NCI-H2081 treated with DMSO at 0.1 percent for 48 hours (cell line): ENCODE data around the gene NCAN.
A peak's percentile ranks its signal among the peaks of the same experiment; 100 is the strongest.
"Not testable (repeated sequence)": the region's sequence is repeated elsewhere in the genome, so short reads cannot be mapped to it uniquely, and the experiment has no call there.

ENCODE experiments used
- DNase-seq: peaks from one replicate; lab custom pipeline; 2025; lab: John Stamatoyannopoulos, UW

NCAN gene

DNA sequence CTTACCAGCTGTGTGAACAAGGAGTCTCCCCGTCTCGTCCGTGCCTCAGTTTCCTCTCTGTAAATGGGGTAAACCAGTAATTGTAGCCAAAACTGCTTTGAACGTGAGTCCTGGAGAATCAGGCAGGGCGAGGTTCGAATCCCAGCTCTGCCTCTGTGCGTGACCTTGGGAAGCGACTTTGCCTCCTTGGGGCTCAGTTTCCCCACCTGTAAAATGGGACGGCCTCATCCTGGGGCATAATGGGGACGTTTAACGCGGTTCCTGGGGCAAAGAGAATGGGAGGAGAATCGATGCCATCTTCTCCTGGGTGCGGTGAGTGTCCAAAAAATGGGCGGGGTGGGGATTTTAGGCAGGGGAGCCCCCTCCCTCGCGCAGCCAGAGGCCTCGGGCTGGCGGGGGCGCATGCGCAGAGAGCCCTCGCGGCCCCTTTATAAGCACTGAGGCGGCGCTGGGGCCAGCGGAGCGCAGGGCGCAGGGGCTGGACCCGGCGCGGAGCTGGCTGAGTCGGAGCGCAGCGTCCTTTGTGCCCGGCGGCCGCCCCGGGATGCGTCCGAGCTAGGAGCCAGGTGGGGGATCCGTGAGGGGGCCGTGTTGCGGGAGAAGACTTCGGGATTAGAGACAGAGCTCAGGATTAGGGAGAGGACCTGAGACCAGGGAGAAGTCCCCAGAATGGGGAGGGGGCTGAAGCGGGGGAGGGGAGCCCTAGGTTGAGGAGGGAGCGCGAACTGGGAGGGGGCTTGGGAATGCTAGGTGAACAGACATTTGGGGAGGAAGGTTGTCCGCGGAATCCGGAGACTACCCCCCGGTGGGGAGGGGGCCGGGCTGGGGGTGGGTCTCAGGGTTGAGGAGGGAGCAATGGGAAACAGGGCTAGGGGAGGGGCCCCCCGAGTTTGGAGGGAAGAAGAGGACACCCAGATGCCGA is at the start of gene NCAN:
TSS of gene NCAN (plus strand) at position 460 of the 922 bp plus-strand sequence. CDS start 4,996 bp downstream, outside the sequence.
- DNase-seq: no peak

- no peak for DNase-seq
Measured at GRCh38 chr19:19162495-19162894, 49.3 kb upstream of the NCAN start.

GRCh38 chr19:19165396-19165795 is 46.4 kb upstream of the NCAN start:
- DNase-seq: no peak

DNA sequence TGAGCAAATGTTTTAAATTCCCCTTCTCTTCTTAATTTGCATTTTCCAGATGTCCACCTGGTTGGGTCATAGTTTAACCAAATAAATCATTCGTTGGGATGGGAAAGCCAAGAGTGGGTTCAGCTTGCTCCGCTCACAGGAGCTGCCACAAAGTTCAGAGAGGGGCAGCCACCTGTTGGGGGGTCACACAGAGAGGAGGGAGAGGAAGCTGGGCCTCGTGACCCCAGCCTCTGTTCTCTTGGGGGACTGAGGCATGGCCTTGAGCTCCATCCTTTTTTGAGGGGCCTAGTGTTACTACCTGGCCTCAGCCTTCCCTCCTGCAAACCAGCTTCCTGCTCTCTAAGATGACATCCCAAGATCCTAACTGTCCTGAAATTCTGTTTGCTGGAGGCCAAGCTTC is 44.1 kb upstream of the NCAN start:
- no peak for DNase-seq

DNA sequence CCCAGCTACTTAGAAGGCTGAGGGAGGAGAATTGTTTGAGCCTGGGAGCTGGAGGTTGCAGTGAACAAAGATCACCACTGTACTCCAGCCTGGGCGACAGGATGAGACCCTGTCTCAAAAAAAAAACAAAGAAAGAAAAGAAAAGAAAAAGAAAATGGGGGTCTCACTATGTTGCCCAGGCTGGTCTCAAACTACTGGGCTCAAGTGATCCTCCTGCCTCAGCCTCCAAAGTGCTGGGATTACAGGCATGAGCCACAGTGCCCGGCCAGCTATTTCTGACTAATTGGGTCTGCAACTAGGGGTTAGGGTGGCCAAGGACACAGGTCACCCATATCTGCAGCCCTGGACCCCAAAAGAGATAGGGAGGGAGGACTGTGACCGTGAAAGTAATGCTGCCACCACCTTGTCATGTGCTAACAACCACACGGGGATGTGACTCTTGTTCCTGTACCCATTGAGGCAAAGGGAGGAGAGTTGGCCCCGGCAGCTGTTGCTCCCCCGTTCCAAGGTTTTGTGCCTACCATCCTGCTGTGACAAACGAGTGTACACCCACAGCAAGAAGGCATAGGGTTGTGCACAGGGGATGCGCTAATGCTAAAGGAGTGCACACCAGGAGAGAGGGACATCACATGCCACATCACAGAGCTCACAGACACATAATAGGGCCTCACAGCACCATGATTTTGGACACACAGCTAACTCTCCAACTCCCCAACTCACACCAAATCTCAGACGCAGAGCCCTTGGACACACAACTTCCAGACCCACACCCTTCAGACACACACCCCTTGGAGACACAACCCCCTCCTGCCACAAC is 42.3 kb upstream of the NCAN start:
- DNase-seq: no peak

DNA sequence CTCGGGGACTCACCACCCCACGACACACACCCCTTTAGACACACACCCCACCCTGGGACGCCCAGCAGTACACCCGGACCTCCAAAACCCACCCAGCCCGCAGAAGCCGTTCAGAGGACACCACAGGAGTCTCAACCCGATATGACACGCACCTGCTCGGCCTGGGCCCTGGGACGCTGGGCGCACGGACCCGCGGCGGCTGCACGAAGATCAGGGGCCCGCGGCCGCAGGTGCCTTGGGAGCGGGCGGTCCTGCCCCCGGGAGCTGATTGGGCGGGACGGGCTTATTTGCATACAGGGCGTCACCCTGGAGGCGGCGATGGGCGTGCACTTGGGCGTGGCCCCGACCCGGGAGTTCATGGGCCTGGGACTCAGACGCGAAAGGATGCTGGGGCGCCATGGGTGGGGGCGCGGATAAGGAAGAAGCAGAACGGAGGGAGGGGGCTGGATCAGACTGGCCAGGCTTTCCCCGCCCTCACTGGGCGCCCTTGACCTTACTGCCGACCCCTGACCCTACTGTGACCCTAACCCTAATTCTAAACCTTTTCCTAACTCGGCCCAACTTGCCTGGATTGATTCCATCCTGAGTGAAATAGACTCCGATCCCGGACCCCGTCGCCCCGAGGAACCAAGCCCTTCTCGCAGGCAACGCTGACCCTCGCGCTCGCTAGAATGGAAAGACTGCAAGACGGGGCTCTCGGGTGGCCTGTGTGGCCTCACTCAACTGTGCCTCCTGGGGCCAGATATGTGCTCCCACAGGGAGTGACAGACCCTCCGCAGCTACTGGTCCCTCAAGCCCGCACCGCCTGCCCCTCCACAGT is 41.5 kb upstream of the NCAN start, which contains the start of gene MEF2B:
TSS of gene MEF2B (minus strand) at position 211 of the 820 bp plus-strand sequence. CDS start 19,528 bp downstream, outside the sequence.
- DNase-seq: no peak

DNA sequence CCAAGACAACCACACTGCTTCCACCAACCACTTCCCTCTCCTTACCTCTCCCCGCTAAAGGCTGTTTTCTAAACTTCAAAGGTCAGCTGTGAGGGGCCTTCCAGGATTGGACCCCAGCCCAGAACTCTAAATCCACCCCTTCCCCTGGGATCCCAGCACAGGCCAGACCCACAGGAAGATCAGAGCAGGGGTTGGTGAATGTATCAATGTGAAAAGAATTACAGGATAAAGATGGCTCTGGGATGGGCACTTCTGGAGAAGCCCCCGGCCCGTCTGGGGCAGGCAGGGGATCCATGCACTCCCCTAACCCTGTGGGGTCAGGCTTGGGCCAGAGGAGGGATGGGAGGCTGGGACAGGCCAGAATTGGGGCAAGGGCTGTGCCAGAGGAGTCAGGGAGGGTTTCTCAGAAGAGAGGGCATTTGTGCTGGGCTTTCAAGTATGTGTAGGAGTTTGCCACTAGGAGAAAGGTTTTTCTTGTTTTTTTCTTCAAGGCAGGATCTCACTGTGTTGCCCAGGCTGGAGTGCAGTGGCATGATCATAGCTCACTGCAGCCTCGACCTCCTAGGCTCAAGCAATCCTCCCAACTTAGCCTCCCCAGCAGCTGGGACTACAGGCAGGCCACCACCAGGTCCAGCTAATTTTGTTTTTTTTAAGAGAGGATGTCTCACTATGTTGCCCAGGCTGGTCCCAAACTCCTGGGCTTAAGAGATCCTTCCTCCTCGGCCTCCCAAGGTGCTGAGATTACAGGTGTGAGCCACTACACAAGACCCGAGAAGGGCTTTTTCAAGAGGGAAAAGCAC is 40.7 kb upstream of the NCAN start:
- no peak for DNase-seq

GRCh38 chr19:19171821-19172532 is 39.8 kb upstream of the NCAN start:
- no peak for DNase-seq

GRCh38 chr19:19173243-19173642 is 38.5 kb upstream of the NCAN start:
- DNase-seq: not testable (repeated sequence)

GRCh38 chr19:19176950-19177349 is 34.8 kb upstream of the NCAN start:
- DNase-seq: no peak

DNA sequence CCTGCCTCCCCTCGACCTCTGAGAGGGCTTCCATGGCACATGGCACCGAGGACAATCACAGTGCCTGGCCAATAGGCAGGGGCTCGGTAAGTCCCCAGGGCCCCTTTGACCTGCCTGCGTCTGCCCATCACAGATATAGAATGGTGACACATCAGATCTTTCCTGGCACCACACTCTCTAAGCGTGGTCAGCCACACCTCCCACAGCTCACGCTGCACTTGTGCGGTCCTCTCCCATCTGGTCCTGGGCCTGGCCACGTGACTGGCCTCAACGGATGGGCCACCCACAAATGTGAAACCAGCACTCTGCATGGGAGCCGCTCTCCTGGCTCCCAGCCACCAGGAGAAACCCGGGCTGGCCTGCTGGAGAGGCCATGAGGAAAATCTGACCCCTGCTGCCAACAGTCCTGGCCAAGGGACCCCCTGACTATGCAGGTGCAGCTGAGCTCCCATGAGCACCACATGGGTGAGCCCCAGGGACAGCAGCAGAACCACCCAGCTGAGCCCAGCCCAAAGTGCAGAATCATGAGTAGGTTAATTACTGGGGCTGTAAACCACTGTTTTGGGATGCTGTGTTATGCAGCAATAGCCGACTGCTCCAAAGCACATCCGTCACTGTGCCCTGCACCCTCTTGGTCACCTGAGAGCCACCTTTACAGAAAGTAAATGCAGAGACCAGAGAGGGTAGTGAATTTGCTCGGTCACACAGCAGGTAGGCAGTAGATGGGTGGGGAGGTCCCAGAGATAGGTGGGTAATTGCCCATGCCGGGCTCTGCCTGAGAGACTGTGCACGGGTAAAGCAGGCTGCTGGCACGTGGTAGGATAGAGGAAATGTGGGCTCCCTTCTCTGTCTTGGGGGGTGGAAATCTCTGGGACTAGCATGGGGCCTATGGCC is 32.0 kb upstream of the NCAN start:
- DNase-seq: no peak

DNA sequence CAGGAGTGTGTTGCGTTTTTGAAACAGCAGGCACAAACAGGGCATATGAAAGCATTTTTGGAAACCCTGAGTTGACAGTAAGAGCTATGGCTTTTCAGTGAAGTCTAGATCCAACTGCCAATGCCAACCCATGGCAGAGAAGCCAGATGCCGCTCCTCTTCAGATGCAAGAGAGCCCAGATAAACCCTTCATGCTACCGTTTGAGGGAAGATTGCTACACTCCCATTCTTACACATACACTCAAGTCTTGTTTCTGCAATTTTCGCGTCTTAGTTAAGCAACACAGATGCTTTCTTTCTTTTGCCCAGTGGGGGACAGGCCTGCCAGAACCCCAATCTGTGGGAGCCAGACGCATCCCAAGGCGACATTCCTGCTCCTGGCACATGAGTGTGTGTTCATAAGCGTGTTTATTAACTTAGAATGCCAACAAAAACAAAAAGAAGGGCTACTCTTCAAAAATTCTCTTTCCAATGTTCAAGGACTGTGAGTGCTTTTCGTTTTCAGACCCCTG is 30.2 kb upstream of the NCAN start:
- no peak for DNase-seq

DNA sequence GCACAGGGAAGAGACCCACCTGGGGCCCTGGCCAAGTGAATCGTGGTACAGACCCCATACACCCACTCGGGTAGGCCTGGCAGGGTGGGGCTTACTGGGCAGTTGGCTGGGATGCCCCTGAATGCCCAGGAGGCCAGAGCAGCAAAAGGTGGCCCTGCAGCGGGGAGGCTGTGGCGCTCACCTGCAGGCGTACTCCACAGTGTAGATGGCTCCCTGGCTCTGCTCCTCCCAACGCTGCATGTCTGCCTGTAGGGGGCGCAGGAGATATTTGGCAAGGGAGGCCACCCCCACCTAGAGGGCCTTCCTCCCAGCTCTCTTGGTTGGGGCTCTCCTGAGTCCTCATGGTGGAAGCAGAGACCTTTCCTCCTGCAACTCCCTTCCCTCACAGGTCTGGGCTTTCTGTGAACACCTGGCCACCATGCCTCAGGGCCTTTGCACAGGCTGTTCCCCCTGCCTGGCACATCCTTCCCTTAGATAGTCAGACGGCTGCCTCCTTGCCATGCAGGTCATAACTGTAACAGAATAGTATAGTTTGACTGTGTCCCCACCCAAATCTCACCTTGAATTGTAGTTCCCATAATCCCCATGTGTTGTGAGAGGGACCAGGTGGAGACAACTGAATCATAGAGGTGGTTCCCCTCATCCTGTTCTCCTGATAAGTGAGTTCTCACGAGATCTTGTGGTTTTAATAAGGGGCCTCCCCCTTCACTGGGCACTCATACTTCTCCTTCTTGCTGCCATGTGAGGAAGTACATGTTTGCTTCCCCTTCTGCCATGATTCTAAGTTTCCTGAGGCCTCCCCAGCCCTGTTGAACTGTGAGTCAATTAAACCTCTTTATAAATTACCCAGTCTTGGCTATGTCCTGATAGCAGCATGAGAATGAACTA is 25.7 kb upstream of the NCAN start:
- DNase-seq: peak; percentile 8

DNA sequence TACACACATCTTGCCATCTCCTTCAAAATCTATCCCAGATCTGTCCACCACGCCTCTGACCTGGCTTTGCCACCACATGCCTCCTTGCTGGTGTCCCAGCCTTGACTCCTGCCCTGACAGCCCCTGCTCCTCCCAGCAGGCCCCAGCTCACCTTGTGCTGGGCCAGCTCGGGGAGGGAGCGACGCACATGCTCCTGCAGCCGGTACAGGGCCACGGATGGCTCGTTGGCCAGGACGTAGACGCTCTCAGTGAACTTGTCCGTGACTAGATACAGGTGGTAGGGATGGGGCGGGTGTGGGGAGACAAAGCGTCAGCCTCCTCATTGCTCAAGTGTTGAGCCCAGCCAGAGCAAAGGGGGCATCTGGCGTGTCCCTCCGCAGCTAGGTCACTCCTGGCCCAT is 25.0 kb upstream of the NCAN start:
- no peak for DNase-seq

- DNase-seq: no peak
Measured at GRCh38 chr19:19191768-19192077, 20.0 kb upstream of the NCAN start.

DNA sequence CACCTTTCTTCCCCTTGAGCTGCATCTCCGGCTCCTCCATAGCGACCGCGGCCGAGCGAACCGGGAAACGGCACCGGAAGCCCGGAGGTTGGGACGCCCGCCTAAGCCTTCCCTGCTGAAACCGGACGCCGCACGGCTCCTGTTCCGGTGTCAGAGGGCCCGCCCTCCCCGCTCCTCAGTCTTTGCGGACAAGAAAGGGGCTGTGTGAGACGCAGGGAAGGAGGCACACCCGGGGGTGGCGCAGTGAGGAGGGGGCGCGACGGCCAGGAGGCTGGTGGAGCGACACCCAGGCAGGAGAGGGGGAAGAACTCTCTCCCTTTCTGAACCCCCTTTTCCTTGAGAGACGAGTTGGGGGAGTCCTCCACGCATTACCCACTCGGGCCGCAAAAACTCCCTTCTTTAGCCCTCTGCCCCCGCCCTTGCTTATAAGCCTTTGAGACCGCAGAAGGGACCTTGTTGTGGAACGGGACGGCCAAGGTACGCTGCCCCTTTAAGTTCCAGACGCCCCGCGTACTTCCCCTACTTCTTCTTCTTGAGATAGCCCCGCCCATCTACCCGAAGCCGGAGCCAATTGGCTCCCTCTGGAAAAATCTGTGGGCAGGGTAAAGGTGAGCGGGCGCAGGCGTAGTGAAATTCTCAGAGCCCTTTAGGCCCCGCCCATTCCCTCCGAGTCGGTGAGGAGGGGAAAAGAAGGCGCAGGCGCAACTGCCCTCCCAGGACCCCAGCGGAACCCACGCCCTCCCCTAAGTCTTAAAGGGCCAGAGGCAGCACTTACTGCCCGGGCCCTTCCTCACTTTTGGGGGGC is 19.5 kb upstream of the NCAN start, which contains the start of the genes BORCS8 and RFXANK:
TSS of gene BORCS8 (minus strand) at position 75 of the 805 bp plus-strand sequence. CDS start at position 40, 35 bp downstream.
TSS of gene RFXANK (plus strand) at position 181 of the 805 bp plus-strand sequence. CDS start 1,689 bp downstream, outside the sequence.
- DNase-seq: peak; percentile 95

GRCh38 chr19:19192910-19193423 is 18.8 kb upstream of the NCAN start:
- no peak for DNase-seq
